HG03439 (cell line): Measurements from ENCODE around the gene CRHBP.

Experiments
- ATAC-seq: cut with Tn5 transposase; IDR thresholded peaks from one replicate; pipeline ENCODE4 v1.9.1; 2021; ENCODE audit warnings: mild to moderate bottlenecking, moderate library complexity; ENCODE audit not compliant: unreplicated experiment

CRHBP gene

DNA sequence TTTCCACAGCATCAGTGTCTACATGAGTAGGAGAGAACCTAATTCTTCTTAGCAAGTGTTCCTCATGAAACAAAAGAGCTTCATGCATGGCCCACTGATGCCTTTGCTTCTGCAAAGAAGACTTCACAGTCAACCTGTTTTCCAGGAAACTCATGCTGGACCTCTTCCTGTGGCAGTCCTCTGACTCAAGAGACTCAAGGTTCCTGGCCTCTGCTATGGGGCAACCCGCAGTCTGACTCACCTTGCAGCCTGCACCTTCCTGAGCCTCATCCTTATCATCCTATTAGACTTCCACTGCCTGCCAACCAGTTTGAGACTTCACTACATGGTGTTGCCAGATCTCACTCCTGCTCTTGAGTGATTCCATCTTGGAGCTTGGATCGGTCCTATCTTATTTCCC lies 59.8 kb downstream of the CRHBP start:
- ATAC-seq, result no peak

DNA sequence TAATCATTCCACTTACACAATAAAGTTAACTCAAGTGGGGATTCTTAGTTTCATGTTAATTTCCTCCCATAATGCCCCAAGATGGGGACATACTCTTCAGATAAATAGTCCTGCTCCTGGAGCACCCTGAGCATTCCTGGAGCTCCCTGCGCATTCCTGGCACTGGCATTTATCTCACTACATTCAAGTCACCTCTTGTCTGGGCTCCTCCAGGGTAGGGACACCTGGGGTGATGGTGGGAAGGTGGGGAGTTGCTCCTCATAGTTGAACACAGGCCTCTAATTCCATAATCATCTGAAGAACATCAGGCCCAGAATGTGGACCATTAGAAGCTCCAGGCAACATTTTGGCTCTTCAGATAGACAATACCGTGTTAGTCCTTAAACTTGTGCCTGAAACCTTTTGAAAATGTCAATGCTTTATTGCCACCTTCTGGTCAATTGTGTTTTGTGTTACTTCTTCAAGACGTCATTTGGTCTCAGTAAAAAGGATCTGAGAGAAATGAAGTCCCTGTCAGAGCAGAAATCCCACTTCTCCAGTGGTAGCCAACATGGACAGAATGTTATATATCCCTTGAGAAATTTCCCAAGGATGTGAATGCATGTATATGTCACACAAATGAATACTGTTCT lies 63.2 kb downstream of the CRHBP start:
- no peak for ATAC-seq

DNA sequence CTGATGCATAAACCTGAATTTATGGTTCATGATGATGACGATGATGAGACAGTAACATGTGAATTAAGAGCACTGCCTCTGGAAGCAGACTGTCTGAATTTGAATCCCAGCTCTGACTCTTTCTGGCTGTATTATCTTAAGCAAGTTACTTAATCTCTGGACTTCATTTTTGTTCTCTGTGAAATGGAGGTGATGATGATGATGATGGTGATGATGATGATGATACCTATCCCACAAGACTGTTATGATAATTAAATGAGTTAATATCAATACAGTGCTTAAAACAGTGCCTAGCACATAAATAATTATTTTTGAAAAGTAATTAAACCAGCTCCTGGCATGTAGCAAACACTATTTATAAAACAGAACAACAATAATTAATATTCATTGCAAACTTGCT lies 64.1 kb downstream of the CRHBP start:
- no peak for ATAC-seq

DNA sequence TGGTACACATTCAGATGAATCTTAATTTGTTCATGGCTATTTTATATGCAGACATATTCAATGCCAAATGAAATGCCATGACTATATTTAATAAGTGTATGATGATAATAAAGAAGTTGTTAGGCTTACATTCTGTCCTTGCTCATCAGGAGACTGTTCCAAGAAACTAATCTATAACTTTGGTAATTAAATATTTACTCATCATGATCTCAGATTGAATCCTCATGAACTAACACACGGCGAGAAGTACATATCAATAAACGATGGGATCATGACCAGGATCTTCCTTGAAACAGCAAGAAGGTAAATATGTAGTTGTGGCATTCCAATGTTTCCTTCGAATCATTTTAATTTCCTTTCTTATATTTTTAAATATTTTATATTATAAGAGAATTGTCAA lies 64.8 kb downstream of the CRHBP start:
- no peak for ATAC-seq
